GM18517 (cell line): ENCODE data around the gene PVALEF.

Experiments used
- ATAC-seq: cut with Tn5 transposase; IDR thresholded peaks from one replicate; pipeline ENCODE4 v1.9.1; 2021; ENCODE audit warnings: mild to moderate bottlenecking, moderate library complexity; ENCODE audit not compliant: unreplicated experiment

The PVALEF gene

GRCh38 chr17:81180836-81181810 is 15.8 kb downstream of the PVALEF start:
- no peak for ATAC-seq

DNA sequence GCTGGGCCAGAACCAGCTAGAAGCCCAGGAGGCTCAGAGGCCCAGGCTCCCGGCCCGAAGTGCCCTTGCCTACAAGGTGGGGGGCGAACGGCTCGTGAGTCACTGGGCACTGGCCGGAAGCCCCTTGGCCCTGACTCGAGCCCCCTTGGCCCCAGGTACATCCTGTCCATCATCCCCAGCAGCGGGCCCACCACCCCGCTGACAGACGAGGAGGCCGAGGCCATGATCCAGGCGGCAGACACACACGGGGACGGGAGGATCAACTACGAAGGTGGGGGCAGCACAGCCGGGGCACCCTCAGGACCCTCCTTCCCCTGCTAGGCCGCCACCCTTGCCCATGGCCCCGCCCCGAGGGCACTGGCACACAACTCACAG is 16.5 kb downstream of the PVALEF start:
- ATAC-seq = no peak

GRCh38 chr17:81182596-81182995 is 17.3 kb downstream of the PVALEF start:
- no peak for ATAC-seq

DNA sequence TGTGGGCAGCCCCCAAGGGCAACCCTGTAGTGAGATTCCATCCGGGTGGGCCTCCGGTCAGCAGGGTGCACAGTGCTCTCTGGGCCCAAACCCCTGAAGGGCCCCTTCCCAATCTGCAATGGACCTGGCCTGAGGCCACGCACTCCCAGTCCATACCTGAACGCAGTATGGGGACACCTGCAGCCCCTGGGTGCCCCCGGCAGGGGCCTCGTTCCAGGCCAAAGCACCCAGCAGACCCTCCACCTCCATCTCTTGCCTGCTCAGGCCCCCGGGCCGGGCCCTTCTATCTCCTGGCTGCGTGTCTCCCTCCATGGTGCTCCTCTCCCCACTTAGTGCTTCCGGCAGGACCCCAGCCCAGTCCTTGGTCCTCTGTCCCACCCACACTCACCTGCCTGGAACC is 18.0 kb downstream of the PVALEF start:
- no peak for ATAC-seq

DNA sequence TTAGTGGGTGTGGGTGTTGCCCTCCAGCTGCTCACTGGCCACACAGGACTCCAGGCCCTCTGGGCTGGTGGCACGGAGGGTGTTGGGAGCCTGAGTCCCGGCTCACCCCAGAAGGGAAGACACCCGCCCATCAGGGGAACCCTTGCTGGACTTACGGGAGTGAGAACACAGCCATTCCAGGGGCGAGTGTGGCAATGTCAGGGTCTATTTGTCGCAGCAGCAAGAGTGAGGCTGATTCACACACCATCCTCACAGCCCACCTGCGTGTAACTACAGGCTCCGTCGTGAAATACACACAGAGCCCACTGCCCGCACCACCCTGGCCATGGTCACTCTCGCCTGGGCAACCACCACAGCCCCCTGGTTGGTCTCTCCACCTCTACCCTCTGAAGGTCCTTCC is 18.5 kb downstream of the PVALEF start:
- no peak for ATAC-seq

DNA sequence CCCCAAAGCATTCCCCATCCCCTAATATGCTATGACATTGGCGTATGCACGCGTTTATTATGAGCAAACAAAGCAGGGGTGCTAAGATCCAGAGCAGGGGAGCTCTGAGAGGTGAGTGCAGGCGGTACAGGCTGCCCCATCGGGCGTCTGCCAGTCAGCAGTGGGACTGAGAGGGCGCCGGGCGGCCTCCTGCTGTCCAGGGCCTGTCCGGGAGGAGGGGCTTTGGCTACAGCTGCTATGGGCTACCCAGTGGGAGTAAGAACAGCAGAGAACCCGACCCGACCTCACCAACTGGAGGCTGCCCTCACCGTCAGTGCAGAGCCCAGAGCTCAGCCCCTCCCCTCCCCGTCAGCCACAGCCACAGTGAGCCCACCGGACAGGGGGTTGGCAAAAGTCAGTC is 19.2 kb downstream of the PVALEF start:
- ATAC-seq = no peak

GRCh38 chr17:81186203-81186602 is 20.9 kb downstream of the PVALEF start:
- no peak for ATAC-seq

- no peak for ATAC-seq
Measured at GRCh38 chr17:81187120-81187519, 21.8 kb downstream of the PVALEF start.

DNA sequence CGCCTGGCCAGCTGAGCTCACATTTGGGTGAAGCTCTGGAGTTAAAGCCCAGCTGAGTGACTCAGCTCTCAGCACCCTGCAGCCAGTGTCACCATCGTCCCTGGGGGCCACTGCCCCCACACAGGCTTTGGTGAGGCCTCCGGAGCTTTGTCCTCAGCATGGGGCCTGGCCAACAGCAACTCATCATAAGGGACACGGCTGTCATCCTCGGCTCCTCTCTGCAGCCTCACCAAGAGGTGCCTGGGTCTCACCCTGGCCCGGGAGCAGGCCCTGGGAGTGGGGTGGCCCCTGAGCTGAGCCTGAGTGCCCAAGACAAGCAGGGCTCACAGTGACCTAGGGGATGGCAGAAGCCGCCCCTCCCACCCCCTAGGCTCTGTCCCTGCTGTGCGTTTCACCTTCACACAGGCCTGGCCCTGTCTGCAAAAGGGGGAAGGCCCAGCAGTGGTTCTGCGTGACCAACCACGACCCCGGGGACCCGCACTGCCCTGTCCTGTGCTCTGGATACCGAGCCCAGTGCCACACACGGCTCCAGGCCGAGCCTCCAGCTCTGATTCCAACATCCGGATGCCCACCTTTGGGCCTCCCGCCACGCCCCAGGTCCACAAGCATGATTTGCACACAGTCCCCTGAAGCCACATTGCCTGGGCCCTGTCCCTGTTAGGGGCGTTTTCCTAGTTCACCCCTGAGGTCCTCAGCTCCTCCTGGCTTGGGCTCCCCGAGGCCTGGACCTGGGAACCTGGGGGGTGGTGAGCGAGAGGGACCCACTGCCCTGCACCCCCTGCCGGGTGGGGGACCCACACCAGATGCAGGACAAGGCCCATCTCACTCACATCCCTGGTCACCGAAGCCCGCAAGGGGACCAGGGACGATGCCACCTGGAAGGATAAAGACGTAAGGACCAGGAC is 22.5 kb downstream of the PVALEF start:
- ATAC-seq = no peak

DNA sequence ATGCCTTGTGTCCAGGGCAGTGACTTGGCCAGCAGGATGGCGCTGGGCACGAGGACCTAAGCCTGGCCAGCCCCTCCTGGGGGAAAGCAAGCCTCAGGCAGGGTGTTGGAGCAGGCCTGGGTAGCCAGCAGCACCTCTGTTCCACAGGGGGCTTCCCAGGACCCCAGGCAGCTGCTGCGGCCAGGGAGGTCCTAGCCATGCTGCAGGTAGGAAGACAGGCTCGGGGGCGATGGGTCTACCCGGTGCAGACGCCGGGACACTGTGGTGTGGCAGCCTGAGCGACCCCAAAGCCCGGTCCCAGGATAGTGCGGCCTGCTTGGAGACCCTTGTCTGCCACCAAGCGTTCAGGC is 23.2 kb downstream of the PVALEF start:
- ATAC-seq = no peak

DNA sequence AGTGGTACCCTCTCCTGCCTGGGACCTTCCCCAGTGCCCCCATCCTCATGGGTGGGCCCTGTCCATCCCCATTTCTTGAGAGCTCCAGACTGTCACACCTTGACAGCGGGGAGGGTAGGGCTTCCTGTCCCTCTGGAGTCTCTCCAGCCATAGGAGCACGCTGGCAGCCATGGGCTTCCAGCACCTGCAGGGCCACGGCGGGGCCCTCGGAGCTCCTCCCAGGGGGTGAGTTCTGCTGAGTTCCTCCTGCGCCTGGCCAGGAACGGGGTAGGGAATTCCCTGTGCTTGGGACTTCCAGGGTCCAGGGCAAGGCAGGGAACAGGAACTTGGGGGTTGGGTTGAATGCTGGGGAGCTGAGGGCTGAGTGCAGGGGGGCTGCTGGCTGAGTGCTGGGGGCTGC is 23.7 kb downstream of the PVALEF start:
- ATAC-seq = no peak

DNA sequence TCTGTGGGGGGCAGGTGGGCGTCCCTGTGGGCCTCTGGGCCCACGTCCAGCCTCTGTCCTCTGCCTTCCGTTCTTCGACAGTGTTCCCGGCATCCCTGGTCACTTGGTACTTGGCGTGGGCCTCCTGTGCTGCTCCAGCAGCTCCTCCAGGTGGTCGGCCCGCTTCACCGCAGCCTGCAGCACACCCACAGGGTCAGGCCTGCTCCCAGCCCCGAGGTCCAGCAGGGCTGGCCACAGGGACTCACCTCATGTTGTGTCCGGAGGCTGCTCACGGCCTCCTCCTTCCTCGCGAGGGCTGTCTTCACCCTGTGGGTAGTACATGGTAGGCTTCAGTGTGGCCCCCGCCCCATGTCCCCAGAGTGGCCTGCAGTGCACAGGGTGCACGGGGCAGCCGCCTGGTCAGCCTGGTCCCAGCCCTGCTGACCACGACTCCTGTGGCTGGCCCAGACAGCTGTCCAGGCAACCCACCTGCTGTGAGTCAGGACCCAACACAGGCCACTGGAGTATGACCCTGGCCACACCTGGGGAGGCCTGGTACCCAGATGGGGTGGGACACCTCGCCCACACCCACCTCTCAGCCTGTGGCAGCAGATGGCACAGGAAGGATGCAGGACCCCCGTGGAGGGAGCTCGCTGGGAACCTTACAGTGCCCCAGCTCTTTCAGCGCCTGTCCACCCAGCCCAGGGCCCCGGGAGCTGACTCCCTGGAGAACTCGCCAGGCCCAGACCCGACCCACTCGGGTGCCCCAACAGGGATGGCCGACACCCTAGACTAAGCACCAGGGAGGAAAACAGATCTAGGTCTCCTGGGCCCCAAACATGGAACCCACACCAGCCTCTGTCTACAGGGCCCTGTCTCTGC is 24.6 kb downstream of the PVALEF start:
- ATAC-seq = no peak

DNA sequence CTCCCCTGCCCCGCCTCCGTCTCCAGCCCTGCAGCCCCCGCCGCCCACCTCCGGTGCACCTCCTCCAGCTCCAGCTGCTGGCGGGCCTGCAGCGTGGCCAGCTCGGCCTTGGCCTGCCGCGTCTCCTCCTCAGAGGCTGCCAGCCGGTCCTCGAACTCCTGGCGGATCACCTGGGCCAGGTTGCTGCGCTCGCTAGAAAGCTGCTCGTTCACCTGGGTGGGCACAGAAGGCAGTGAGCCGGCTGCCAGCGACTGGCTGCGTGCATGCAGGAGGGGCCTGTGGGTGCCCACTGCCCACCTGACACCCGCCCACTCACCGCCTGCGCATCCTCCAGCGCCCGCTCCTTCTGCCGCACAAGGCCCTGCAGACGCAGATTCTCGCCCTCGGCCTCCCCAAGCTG is 25.3 kb downstream of the PVALEF start:
- ATAC-seq = no peak

- ATAC-seq = no peak
Measured at GRCh38 chr17:81191116-81191515, 25.8 kb downstream of the PVALEF start.

DNA sequence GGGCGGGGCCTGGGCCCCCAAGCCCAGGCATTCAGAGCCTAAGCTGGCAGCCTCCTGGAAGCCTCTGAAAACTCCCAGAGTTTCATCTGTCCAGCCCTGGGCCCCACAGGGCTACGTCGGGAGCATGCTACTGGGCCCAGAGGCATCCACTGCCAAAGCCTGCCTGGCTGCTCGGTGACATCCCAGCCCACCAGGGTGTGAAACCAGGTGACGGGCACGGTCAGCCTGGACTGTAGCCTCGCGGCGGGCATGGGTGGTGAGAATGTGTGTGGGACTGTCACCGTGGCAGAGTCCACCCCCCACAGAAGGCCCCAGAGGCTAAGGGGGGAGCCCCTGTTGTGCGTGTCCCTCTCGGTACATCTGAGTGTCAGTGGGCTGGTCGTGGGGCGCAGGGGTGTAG is 26.3 kb downstream of the PVALEF start:
- no peak for ATAC-seq

DNA sequence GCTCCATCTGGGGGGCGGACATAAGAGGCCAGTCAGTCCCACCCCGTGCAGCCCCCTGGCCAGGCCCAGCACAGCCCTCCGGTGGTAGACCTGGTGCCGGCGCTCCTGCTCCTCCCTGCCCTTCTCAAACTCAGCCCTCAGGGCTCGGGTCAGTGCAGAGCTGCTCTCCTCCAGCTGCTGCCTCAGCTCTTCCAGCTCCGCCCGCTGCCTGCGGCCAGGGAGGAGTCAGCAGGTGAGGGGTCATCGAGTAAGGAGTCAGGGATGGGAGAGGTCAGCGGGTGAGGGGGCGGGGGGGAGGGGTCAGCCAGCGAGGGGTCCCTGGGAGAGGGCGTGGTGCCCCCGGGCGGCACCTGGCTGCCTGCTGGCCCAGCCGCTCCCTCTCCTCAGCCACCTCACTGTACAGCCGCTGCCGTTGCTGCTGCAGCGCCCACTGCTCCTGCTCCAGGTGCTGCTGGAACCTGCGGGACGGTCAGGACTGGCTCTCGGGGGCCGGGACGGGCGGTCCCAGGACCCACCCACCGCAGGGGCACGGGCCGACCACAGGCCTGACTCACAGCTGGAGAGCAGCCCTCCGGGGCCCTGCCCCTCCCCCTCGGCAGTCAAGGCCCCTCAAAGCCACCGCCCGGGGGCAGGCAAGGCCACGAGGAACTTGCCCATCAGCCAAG is 27.2 kb downstream of the PVALEF start:
- ATAC-seq = no peak

DNA sequence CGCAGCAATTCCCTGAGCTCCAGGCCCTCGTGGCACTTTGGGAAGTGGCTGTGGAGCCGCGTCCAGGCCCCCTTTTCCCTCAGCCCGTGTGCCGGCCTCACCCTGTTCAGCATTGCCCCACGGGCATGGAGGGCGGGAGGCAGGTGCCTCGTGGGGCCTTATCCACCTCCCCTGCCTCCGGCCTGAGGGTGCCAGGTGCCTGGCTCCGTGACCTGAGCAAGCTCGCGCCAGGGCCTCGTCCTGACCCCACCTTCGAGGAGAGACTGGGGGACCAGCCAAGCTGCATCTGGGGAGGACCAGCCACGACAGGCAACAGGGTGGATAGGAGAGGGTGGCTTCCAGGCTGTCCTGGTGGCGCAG is 27.7 kb downstream of the PVALEF start:
- ATAC-seq = no peak

GRCh38 chr17:81193470-81194224 is 28.3 kb downstream of the PVALEF start:
- no peak for ATAC-seq

DNA sequence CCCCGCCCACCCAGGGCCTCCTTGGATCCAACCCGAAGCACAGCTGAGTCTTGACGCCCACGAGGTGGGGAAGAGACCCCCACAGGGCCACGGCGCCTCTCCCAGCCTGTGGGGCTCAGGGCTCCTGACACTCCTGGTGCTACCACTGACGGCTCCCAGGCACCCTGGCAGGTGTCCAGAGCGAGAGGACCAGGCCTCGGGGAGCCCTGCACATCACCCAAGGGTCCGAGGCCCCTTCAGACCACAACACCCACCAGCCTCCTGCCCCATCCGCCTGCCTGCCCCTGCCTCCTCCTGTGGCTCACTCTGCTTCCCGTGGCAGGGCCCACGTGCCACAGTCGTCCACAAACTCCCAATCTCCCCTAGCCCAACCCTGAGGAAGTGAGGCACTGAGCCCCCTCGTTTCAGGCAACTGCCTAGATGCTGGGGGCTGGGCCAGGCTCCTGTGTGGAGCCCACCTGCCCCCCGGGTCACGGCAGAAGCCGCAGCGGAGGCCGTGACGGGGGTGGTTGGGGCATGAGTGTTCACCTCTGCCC is 29.0 kb downstream of the PVALEF start:
- no peak for ATAC-seq
